HAP-1 (cell line): Measurements from ENCODE around the gene DPH3.
"Not testable (repeated sequence)": the region's sequence is repeated elsewhere in the genome, so short reads cannot be mapped to it uniquely, and the experiment has no call there.

Source experiments
- DNase-seq, 2 experiments: peaks; one replicate each; pipeline ENCODE4 v3.0.0-alpha.2; 2016 to 2020; ENCODE audit warnings: low spot score in 2 of 2
- H3K27me3 ChIP-seq: fragments of 250-450 bp; sonication (Bioruptor Pico); 2 replicates; pipeline ENCODE4 v1.5.1; 2020; ENCODE audit warnings: low read depth, mild to moderate bottlenecking, moderate library complexity
- H3K36me3 ChIP-seq: fragments of 250-450 bp; sonication (Bioruptor Pico); replicated peaks from 2 replicates; pipeline ENCODE4 v1.5.1; 2020; ENCODE audit warnings: mild to moderate bottlenecking
- H3K4me1 ChIP-seq: fragments of 250-450 bp; sonication (Bioruptor Pico); 2 replicates; pipeline ENCODE4 v1.5.1; 2020; ENCODE audit warnings: mild to moderate bottlenecking
- H3K4me3 ChIP-seq: fragments of 250-450 bp; sonication (Bioruptor Pico); 2 replicates; pipeline ENCODE4 v1.5.1; 2020; ENCODE audit warnings: mild to moderate bottlenecking, moderate library complexity
- H3K9me3 ChIP-seq: fragments of 250-450 bp; sonication (Bioruptor Pico); 2 replicates; pipeline ENCODE4 v1.5.1; 2020; ENCODE audit warnings: mild to moderate bottlenecking, moderate library complexity
- in situ Hi-C: fragments of 300-500 bp; cut with MboI; formaldehyde crosslinking; loops from 3 replicates; pipeline ENCODE4 v1.14.3; 2020; ENCODE audit warnings: low sequenced_read_pairs, inconsistent platforms, mixed read lengths

Gene DPH3

GRCh38 chr3:16264708-16265454 is at the start of gene DPH3, which contains the start of gene OXNAD1:
TSS of gene DPH3 (minus strand) at chr3:16264943. CDS start at chr3:16264876, 67 bp downstream.
TSS of gene OXNAD1 (plus strand) at chr3:16265212. CDS start at chr3:16270953, 5,741 bp downstream.
- peak within 1 kb of the TSS; percentile 77 for H3K4me3 ChIP-seq
- no peaks in the 10 kb centered on the region for H3K27me3 ChIP-seq
- DNase-seq = peak; percentile 97 to 99
- no peaks in the 10 kb centered on the region for H3K9me3 ChIP-seq
- in situ Hi-C loops = no loop called here
- peaks cover 20% of the 10 kb centered on the region for H3K36me3 ChIP-seq
- H3K4me1 ChIP-seq = peaks cover 12% of the 10 kb centered on the region

- in situ Hi-C loops = no loop called here
- peaks cover 2% of the 10 kb centered on the region; the same call in 1 of the 2 replicates for H3K36me3 ChIP-seq
- DNase-seq = no peak
- no peak overlapping the region for H3K4me3 ChIP-seq
- no peaks in the 10 kb centered on the region for H3K9me3 ChIP-seq
- H3K27me3 ChIP-seq = no peaks in the 10 kb centered on the region
- H3K4me1 ChIP-seq = no peaks in the 10 kb centered on the region
Measured at GRCh38 chr3:16313886-16314645, 49.3 kb upstream of the DPH3 start.

- DNase-seq = no peak
Measured at GRCh38 chr3:16311960-16312451, 47.3 kb upstream of the DPH3 start.

GRCh38 chr3:16310486-16310885 is 45.7 kb upstream of the DPH3 start:
- DNase-seq, in situ Hi-C loops, H3K27me3 ChIP-seq, H3K36me3 ChIP-seq, H3K4me1 ChIP-seq, H3K9me3 ChIP-seq, H3K4me3 ChIP-seq: not testable (repeated sequence)

More at GRCh38 chr3:16311960-16312451, 47.3 kb upstream of the DPH3 start:
- H3K9me3 ChIP-seq = no peaks in the 10 kb centered on the region
- in situ Hi-C loops = no loop called here
- H3K27me3 ChIP-seq = no peaks in the 10 kb centered on the region
- peaks cover 2% of the 10 kb centered on the region; the same call in 1 of the 2 replicates for H3K36me3 ChIP-seq
- no peaks in the 10 kb centered on the region for H3K4me1 ChIP-seq
- H3K4me3 ChIP-seq = no peak overlapping the region

GRCh38 chr3:16309558-16309957 is 44.8 kb upstream of the DPH3 start:
- H3K9me3 ChIP-seq = no peaks in the 10 kb centered on the region
- peaks cover 2% of the 10 kb centered on the region; the same call in 1 of the 2 replicates for H3K36me3 ChIP-seq
- H3K27me3 ChIP-seq = no peaks in the 10 kb centered on the region
- no peak for DNase-seq
- no peak overlapping the region for H3K4me3 ChIP-seq
- no peaks in the 10 kb centered on the region for H3K4me1 ChIP-seq
- in situ Hi-C loops = no loop called here

- in situ Hi-C loops = no loop called here
- no peaks in the 10 kb centered on the region for H3K4me1 ChIP-seq
- H3K9me3 ChIP-seq = no peaks in the 10 kb centered on the region
- no peak overlapping the region for H3K4me3 ChIP-seq
- no peak for DNase-seq
- H3K27me3 ChIP-seq = no peaks in the 10 kb centered on the region
- H3K36me3 ChIP-seq = no peaks in the 10 kb centered on the region; the same call in 1 of the 2 replicates
Measured at GRCh38 chr3:16308727-16309126, 44.0 kb upstream of the DPH3 start.

GRCh38 chr3:16307832-16308531 is 43.2 kb upstream of the DPH3 start:
- in situ Hi-C loops = no loop called here
- no peaks in the 10 kb centered on the region for H3K4me1 ChIP-seq
- H3K36me3 ChIP-seq = peaks cover 3% of the 10 kb centered on the region
- no peaks in the 10 kb centered on the region for H3K9me3 ChIP-seq
- no peak overlapping the region for H3K4me3 ChIP-seq
- DNase-seq = no peak
- H3K27me3 ChIP-seq = no peaks in the 10 kb centered on the region

- H3K36me3 ChIP-seq = peaks cover 9% of the 10 kb centered on the region
- H3K9me3 ChIP-seq = no peaks in the 10 kb centered on the region
- H3K4me3 ChIP-seq = no peak overlapping the region
- H3K4me1 ChIP-seq = no peaks in the 10 kb centered on the region
- DNase-seq = no peak
- in situ Hi-C loops = no loop called here
- H3K27me3 ChIP-seq = no peaks in the 10 kb centered on the region
Measured at GRCh38 chr3:16305111-16305541, 40.4 kb upstream of the DPH3 start.

GRCh38 chr3:16304061-16305010 is 39.6 kb upstream of the DPH3 start:
- DNase-seq = no peak
- no peak overlapping the region for H3K4me3 ChIP-seq
- in situ Hi-C loops = no loop called here
- H3K4me1 ChIP-seq = no peaks in the 10 kb centered on the region
- no peaks in the 10 kb centered on the region for H3K27me3 ChIP-seq
- no peaks in the 10 kb centered on the region for H3K9me3 ChIP-seq
- H3K36me3 ChIP-seq = peaks cover 9% of the 10 kb centered on the region

- no peak for DNase-seq
- in situ Hi-C loops = no loop called here
- Histone ChIP-seq H3K4me1 (no peaks in the 10 kb centered on the region), H3K4me3 (no peak overlapping the region), H3K27me3 (no peaks in the 10 kb centered on the region), H3K9me3 (no peaks in the 10 kb centered on the region), H3K36me3 (peaks cover 9% of the 10 kb centered on the region)
Measured at GRCh38 chr3:16303037-16303575, 38.4 kb upstream of the DPH3 start.

- Histone ChIP-seq H3K4me3 (no peak overlapping the region), H3K4me1 (no peaks in the 10 kb centered on the region), H3K9me3 (no peaks in the 10 kb centered on the region), H3K27me3 (no peaks in the 10 kb centered on the region), H3K36me3 (peaks cover 11% of the 10 kb centered on the region)
- in situ Hi-C loops = no loop called here
- no peak for DNase-seq
Measured at GRCh38 chr3:16302082-16302631, 37.4 kb upstream of the DPH3 start.

- Histone ChIP-seq H3K36me3 (peaks cover 12% of the 10 kb centered on the region), H3K4me3 (no peak overlapping the region), H3K4me1 (no peaks in the 10 kb centered on the region), H3K9me3 (no peaks in the 10 kb centered on the region), H3K27me3 (no peaks in the 10 kb centered on the region)
- in situ Hi-C loops = no loop called here
- DNase-seq = no peak
Measured at GRCh38 chr3:16301507-16301906, 36.8 kb upstream of the DPH3 start.
